ENCODE measurements around the gene C20orf202. TPM values are rescaled to one million over a fixed set of nuclear protein-coding genes. Genes with fewer than 3 reads are reported as not detected.

Gene C20orf202
- polyA plus RNA-seq, 1 donor: 0.36 TPM

DNA sequence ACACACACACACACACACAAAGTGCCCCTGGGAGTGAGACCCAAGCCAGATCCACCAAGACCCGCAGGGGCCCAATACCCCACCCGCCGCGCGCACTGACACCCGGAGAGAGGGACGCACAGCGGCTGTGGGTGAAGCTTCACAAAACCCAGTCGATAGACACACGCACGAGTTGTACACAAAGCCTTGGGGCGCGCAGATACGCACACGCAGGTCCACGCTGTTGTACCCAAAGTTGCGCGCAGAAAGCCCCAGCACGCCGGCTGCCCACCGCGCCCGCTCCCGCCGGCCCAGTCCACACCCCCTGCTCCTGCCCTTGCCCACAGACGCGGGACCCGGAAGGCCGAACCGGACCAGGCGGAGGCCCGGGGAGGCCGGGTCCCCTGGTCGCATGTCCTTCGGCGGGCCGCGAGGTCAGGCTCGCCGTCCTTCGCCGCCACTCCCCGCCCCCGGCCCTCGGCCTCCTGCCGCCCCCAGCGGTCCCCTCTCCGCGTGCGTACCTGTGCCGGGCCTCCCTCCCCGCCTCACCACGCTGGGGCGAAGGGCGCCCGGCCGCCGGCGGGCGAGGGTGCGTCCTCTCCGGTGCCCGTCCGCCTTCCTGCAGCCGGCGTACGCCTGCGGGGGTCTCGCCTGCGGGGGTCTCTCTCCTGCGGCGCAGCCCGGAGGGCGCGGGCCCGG lies 18.5 kb upstream of the C20orf202 start, which contains the start of gene TMEM74B:
Gene TMEM74B (minus strand): TSS at position 344 of the 678 bp plus-strand sequence. CDS start 1,180 bp downstream, outside the sequence.
- no peak for DNase-seq

DNA sequence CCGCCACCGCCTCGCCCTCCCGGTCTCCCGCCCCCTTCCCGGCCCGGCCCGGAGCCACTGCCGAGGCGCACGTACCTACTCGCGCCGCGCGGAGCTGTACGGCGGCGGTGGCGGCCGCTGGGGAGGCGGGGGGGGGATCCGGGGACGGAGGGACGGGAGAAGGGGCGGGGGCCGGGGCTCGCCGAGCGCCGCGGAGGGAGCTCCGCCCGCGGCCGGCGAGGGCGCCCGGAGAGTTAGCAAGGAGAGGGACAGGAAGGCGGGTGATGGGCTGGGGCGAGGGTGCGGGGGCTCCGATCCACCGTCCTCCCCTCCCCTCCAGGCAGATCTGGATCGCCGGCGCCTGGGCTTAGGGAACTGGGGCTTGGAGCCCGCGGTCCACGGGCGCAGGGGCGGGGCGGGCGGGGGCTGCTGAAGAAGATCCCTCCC lies 17.9 kb upstream of the C20orf202 start:
- no peak for DNase-seq

DNA sequence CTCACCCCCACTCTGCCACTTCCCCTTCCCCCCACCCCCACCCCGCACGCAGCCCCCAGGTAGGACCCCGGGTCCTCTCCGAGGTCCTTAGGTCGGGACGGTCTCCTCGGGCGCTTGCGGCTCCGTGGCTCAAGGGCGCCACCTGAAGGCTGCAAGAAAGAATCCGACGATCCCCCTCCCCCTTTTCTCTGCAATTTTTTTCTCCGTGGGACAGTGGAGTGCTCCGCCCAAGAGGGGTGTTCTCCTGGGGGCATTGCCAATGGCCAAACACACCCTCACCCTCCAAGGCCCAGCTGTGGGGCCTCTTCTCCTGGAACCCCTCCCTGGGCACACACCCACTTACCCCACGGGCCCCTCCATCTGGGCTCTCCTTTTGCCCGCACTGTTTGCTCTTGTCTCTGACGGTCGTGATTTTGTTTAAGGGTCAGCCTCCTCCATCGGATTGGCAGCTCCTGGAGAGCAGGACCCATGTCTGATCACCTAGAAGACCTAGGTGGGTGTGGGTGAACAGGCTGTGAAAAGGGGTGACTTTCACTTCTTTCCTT lies 17.4 kb upstream of the C20orf202 start:
- DNase-seq: peak; percentile 19

DNA sequence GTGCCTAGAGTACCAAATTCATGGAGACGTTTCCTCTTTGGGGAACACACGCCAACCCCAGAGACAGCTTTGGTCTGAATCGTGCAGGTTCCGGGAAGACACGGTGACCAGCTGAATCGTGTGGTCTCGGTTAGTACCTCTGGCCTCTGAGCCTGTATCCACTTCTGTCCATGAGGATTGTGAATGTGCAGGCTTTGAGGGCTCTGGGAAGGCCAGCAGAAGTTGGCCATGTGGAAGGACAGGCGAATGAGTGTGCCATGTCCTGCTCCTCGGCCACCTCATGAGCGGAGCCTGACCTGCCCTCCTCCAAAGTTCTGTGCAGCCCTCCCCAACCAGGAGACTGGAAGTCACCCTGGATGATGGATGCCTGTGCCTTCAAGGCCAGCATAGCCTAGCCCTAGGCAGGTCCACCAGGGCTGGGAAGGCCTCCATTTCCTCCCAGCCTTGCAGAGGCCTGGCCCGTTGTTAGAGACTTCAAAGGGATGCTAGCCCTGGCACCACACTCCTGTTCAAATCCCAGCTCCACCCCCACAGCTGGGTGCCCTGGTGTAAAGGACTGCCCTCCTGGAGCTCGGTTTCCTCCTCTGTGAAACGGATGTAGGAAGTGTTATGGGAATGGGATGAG lies 16.8 kb upstream of the C20orf202 start:
- DNase-seq: no peak

DNA sequence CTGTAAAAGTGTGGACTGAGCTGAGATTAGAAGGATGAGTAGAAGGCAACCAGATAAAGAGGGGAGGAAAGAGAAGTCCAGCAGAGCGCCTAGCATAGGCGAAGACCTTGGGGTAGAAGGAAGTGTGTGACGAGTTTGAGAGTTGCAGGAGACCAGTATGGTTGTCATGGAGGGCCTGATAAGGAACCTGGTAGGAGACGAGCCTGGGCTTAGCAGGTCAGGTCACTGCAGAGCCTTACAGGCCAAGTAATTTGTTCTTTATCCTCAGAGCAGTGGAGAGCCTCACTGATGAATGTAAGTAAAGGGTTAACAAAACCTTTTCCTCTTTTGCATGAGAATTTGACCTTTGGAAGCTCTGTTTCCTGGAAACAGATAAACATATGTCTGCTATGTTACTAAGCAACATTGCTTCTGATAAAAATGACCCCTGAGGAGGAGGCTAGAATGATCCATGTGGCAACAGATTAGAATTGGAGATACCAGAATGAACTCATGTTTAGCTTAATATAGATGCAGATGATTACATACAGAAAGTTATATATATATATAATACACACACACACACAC lies 15.6 kb upstream of the C20orf202 start:
- no peak for DNase-seq

DNA sequence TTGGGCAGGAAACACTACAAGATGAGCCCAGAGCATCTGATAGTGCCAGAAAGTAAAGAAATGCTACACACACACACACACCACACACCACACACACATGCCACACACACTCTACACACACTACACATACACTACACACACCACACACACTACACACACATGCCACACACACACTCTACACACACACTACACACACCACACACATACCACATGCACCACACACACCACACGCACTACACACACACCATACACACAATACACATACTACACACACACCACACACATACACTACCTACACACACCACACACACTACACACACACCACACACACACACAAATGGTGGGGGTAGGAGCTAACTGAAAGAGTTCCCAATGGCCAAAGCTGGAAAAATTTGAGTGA lies 14.9 kb upstream of the C20orf202 start:
- no peak for DNase-seq

DNA sequence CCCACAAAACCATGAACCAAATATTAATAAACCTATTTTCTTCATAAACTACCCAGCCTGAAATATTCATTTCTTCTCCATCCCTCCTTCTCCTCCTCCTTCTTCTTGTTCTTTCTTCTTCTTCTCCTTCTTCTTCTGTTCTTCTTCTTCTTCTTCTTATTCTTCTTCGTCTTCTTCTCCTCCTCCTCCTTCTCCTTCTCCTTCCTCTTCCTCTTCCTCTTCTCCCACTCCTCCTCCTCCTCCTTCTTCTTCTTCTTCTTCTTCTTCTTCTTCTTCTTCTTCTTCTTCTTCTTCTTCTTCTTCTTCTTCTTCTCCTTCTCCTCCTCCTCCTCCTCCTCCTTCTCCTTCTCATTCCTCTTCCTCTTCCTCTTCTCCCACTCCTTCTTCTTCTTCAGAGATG lies 13.4 kb upstream of the C20orf202 start:
- DNase-seq: no peak

DNA sequence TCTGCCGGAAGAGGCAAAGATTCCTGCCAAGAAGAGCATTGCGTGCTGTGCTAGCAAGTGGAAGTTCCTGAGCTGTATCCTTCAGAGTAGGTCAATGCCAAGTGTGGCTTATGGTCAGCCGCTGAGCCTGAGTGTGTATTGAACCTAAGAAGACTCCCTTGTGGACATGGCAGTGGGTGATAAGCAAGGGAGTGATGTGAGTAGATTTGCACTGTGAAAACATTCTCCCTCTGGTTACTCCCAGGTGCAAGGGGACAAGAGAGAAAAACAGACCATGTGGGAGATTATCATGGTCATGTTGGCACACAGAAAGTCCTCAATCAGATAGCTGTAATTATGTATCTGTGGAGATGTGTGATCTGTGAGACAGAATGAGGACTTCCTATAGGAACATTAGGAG lies 12.4 kb upstream of the C20orf202 start:
- no peak for DNase-seq

DNA sequence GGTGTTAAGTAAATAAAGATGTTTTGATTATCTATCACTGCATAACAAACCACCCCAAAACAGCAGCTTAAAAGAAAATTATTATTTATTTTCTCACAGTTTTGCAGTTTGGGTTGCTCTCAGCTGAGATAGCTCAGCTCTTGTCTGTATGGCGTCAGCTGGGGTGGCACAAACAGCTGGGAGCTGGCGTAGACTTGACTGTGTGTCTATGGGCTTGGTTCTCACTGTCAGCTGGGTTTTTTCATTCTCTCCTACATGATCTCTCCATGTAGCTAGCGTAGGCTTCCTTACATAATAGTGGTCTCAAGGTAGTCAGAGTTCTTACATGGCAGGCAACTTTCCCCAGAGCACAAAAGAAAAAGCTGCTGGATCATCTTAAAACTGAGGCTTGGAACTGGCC lies 12.0 kb upstream of the C20orf202 start:
- DNase-seq: no peak

DNA sequence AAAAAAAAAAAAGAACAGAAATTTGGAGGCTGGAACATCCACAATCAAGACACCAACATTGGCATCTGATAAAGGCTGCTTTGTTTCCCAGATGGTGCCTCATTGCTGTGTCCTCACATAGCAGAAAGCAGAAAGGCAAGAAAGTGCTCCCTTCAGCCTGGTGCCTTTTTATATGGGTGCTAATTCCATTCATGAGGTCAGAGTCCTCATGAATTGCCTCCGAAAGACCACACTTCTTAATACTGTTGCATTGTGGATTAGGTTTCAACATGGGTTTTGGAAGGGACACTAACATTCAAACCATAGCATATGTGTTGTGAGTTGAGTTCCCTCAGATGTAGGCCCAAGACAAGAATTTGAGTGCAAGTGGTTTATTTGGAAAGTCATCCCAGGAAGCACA lies 8.0 kb upstream of the C20orf202 start:
- no peak for DNase-seq

DNA sequence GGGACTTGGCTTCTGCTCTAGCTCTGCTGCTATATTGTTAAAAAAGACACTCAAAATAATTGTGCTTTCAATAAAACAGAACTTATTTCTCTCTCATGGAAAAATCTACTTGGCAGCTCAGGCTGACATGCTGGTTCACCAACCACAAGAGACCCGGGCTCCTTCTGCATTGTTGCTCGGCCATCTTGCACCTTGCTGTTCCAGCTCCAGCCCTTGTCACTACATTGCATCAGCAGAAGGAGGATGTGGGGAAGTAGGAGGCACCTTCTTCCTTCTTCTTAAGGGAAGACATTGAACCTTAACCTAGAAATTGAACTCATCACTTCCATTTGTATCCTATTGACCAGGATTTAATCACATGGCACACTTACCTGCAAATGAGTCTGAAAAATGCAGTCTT lies 6.6 kb upstream of the C20orf202 start:
- no peak for DNase-seq

DNA sequence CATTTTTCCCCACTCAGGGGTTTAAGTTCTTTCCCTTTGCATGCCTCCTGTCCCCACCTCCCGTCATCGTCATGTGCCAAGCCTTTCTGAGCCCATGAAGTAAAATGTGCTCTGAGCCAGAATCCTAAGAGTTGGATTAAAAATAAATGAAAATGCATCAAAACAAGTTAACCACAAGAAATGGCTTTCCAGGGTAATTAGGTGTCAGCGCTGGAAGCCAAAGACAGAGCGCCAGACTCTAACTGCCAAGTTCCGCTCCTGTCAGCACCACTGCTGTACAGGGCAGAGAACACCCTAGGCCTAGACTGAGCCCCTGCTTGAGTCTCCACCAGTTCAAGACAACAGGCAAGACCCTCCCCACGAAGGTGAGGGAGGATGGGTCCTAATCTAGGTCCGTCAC lies 5.5 kb upstream of the C20orf202 start:
- no peak for DNase-seq

DNA sequence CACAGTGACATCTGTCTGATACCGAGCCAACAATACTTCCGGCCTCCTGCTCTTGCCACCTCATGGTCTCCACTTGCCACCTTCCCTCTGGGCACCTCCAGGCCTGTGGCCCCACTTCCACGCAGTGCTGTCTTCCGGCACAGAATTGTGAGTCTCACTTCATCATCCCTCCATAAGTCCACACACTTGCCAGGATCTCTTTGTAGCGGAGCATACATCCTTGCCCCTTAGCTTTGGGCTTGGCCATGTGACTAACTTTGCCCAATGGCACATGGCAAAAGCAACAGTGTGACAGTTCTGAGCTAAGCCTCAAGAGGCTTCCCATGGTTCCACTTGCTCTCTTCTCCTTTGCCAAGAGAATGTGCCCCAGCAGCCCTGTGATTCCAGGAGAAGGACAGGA lies 4.5 kb upstream of the C20orf202 start:
- no peak for DNase-seq

DNA sequence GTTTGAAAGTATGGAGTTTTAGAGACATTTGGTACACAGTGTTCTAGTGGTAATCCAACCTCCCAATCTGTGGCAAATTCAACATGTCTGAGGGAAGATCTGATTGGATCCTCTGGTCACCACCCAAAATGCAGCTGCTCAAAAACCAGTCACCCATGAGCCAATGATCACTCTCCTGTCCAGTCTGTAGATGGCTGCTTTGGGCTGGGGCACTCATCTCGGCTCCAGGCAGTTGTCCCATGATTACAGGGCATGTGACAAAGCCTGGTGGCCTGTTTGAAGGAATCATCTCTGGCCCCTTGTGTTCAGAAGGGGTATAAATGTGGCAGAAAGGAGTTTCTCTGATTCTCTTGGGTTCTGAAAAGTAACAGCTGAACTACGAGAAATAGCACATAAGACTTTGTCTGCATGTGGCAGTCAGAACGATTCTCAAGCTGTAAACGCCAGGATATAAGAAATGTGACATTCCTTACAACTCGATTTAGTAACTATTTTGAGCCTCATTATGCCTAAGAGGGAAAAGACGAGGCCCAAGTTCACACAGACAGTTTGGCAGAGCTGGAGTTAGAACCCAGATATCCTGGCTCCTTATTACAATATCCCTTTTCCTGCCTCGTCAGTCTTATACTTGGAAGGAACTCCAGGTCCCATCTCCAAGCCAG lies 3.9 kb upstream of the C20orf202 start:
- no peak for DNase-seq

DNA sequence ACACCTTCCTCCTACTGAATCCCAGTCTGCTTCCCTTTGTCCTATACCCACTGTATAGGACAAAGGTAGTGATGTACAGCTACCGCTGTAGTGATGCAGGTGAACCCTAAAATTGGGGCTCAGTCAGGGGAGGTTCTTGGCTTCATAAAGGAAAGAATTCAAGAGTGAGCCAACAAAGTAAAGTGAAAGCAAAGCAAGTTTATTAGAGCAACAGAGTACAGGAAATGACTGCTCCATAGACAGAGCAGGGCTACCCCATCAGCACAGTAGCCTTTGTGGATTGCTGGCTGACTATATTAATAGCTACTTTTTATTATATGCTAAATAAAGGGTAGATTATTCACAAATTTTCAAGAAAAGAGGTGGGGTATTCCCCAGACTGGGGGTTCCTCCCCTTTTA lies 3.3 kb upstream of the C20orf202 start:
- DNase-seq: no peak

DNA sequence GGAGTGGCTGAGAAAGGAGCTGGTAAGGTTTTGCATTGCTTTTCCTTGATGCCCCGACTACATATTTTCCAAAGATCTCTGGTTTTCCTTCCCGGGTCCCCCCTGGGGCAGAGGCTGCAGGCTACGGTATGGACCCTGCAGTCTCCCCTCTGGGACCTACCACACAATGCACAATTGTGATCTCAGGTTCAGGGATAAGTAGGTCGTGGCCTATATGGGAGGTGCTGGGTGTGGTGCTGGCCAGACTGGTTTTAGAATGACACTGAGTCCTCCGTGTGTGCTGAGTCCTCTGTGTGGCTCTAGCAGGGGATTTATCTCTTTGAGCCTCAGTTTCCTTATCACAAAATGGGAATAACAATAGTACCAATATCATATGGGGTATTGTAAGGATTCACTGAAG lies 376 bp downstream of the C20orf202 start:
- DNase-seq: no peak

DNA sequence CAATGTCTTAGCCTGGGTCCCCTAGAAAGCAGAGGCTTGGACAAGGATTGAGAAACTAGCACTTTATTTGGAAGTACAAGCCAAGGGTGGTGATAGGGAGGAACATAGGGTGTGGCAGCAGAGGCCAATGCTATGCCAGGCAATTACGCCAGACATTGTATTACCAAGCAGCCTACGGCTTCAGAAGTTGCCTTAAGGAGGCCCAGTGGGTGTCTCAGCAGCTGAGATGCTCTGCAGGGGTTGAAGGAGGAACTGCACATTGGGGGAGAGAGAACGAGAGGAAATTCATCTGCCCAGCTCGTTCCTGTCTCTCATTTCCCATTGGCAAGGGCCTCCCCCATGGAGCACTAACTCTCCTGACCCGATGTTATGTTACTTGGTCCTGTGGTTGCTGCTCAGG lies 859 bp downstream of the C20orf202 start:
- DNase-seq: no peak

DNA sequence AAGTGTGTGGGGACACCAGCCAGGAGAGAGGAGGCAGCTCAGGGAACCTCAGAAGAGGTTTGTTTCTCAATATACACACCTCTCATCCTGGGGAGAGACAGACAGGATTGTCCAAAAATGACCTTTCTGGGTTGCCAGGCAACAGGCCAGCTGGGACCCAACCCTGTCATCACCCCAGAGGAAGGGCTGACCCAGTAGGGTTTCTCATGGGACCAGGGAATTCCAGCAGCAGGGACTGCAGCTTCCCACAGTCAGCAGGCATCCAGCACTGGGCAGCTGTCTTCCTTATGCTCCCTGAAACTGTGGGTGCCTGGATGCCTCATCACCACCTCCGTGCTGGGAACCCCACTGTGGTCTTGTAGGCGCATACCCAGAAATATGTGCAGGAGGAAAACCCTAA lies 1.3 kb downstream of the C20orf202 start:
- no peak for DNase-seq

DNA sequence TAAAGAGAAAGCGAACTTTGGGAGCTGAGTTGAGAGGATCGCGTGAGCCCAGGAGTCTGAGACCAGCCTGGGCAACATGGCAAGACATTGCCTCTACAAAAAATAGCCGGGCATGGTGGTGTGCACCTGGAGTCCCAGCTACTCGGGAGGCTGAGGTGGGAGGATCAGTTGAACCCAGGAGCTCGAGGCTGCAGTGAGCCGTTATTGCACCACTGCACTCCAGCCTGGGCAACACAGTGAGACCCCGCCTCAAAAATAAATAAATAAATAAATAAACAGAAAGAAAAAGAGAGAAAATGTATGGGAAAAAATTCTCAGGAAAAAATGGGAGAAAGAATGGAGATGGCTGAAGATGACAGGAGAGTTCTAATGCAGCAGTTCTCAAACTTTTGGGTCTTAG lies 2.5 kb downstream of the C20orf202 start:
- no peak for DNase-seq

DNA sequence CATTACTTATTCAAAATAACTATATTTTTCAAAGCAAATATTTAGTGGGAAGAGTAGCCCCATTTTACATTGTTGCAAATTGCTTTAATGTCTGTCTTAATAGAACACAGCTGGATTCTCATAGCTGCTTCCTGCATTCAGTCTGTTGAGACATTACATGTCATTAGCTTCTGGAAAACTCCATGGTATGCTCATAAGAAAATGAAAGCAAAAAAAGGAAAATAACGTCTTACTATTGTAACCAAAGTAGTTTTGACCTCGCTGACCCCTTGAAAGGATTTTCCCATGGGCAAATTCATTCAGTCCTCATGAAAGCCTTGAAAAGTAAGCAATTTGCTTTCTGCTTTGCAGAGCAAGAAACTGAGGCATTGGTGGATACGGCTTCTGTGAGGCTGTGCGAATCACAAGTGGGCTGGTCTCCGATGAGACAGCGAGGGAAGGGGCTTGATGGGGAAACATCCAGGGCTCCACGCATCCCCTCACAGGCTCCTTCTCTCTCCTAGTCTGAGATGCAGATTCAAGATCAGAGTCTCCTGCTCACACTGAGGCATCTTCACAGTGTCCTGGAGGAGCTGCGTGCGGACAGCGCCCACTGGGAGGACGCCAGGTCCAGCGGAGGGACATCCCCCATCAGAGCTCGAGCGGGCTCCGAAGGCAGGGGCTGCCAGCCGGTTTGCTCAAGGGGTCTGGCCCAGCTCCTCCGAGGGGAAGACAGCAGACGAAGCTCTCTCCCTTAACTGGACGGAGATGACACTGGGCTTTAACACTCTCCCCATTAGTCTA lies 3.3 kb downstream of the C20orf202 start:
- DNase-seq: no peak

DNA sequence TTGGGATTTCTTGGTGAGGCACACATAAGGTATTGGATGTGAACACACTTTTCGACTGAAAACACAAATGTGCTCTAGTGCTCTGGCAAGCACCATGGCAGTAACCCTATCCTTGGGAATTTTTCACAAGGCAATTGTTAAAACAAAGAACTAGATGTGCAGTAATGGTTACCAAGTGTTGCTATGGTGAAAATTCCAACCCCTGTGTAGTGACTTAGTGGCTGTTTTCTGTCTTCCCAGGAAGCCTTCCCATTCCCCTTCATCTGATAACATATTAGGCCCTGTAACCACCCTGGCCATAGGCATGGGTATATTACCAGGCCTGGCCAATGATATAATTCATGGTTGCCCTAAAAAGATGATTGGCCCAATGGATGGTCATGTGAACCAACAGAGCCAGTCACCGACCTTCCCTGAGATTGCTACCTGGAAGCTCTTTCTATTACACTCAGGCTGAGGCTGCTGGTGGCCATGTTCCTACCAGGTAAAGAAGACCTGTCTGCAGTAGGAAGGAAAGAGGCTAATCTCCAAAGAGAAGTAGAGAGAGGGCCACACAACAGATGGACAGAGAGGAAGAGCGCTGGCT lies 4.1 kb downstream of the C20orf202 start:
- DNase-seq: no peak

Measured in hindlimb muscle (tissue), 1 donor.